ENCODE data around the gene TAF5.
"Not testable (repeated sequence)": the region's sequence is repeated elsewhere in the genome, so short reads cannot be mapped to it uniquely, and the experiment has no call there.

TAF5 gene

DNA sequence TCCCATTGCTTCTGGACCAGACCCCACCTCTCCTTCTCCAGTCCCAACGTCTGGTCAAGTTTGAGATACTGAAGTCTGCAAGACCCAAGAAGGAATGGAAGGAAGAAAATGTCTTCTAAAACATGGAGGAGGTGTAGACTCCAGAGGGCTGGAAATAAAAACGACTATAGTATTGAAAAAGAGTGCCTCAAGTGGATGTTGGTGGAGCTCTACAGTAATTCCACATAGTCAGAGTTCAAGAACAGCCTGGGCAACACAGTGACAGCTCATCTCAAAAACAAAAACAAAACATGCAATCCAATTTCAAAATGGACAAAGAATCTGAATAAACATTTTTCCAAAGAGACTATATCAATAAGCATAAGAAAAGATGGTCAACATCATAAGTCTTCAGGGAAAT, 14.5 kb upstream of the TAF5 start:
- no peak for TF ChIP-seq ZFX (IDR thresholded peaks at IDR 0.05)
- TF ChIP-seq, protein P1, sequence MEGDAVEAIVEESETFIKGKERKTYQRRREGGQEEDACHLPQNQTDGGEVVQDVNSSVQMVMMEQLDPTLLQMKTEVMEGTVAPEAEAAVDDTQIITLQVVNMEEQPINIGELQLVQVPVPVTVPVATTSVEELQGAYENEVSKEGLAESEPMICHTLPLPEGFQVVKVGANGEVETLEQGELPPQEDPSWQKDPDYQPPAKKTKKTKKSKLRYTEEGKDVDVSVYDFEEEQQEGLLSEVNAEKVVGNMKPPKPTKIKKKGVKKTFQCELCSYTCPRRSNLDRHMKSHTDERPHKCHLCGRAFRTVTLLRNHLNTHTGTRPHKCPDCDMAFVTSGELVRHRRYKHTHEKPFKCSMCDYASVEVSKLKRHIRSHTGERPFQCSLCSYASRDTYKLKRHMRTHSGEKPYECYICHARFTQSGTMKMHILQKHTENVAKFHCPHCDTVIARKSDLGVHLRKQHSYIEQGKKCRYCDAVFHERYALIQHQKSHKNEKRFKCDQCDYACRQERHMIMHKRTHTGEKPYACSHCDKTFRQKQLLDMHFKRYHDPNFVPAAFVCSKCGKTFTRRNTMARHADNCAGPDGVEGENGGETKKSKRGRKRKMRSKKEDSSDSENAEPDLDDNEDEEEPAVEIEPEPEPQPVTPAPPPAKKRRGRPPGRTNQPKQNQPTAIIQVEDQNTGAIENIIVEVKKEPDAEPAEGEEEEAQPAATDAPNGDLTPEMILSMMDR (conservative IDR thresholded peaks at IDR 0.05): no peak; the same call in 1 of the 2 replicates
- H3K27ac ChIP-seq: no peak overlapping the region

DNA sequence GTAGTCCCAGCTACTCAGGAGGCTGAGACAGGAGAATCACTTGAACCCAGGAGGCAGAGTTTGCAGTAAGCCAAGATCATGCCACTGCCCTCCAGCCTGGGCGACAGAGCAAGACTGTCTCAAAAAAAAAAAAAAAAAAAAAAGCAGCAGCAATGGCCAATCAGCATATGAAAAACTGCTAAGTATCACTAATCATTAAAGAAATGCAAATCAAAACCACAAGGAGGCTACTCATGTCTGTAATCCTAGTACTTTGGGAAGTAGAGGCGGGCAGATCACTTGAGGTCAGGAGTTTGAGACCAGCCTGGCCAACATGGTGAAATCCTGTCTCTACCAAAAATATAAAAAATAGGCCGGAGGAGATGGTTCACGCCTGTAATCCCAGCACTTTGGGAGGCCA, 13.2 kb upstream of the TAF5 start:
- H3K27ac ChIP-seq: not testable (repeated sequence)

DNA sequence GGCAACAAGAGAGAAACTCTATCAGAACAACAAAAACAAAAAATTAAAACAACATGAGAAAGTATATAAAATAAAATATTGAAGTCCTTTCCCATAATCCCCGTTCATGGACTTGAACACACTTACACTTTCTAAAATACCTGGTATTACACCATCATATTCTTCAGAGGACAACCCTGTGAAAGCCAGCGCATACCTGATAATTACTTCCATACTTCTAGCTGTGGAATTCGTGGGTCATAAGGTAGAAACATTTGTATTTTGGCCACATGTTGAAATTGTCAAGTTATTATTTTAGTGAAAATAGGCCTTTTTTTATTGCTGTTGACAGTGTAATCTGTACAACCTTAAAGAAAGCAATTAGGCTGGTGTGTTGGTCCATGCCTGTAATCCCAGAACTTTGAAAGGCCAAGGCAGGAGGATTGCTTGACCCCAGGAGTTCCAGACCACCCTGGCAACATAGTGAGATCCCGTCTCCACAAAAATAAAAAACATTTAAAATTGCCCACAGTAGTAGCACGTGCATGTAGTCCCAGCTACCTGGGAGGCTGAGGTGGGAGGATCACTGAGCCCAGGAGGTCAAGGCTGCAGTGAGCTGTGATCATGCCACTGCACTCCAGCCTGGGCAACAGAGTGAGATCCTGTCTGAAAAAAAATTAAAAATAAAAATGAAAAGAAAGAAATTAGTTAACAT, 11.7 kb upstream of the TAF5 start:
- no peak overlapping the region for H3K27ac ChIP-seq
- TF ChIP-seq, protein P1 (conservative IDR thresholded peaks at IDR 0.05): no peak
- TF ChIP-seq ZFX (IDR thresholded peaks at IDR 0.05): no peak

DNA sequence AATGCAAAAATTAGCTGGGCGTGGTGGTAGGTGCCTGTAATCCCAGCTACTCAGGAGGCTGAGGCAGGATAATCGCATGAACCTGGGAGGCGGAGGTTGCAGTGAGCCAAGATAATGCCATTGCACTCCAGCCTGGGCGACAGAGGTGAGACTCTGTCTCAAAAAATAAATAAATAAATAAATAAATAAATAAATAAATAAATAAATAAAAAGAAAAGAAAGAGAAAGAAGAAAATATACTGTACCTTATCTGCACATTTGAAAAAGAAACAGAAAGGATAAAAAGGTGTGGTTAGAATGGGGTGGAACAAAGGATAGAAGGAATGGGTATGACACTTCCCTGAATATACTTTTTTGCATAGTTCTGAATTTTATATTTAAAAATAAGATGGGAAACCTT, 8.3 kb upstream of the TAF5 start:
- not testable (repeated sequence) for H3K27ac ChIP-seq

DNA sequence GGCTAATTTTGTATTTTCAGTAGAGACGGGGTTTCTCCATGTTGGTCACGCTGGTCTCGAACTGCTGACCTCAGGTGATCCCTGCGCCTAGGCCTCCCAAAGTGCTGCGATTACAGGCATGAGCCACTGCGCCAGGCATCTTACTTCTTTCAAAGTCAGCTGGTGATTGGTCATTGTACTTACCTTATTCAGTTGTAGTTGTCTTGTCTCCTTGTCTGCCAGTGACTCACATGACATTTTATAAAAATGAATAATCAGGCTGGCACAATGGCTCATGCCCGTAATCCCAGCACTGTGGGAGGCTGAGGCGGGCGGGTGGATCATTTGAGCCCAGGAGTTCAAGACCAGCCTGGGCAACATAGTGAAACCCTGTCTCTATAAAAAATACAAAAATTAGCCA, 7.0 kb upstream of the TAF5 start:
- not testable (repeated sequence) for H3K27ac ChIP-seq

DNA sequence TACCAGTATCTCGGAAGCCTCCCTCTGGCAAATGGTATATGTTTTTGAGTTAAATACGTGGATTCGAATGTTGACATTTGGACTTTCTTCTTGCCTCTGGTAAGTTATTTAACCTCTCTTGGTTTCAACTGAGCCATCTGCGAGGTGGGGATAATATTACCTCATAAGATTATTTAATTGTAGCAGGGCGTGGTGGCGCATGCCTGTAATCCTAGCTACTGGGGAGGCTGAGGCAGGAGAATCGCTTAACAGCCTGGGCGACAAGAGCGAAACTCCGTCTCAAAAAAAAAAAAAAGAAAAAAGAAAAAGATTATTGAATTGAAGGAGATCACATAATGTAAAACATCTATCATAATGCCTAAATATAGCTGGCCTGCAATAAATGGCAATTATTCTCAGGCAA, 396 bp upstream of the TAF5 start:
- no peak for TF ChIP-seq ZFX (IDR thresholded peaks at IDR 0.05)
- TF ChIP-seq, protein P1 (conservative IDR thresholded peaks at IDR 0.05): no peak
- H3K27ac ChIP-seq: peak overlapping the region; percentile 94

DNA sequence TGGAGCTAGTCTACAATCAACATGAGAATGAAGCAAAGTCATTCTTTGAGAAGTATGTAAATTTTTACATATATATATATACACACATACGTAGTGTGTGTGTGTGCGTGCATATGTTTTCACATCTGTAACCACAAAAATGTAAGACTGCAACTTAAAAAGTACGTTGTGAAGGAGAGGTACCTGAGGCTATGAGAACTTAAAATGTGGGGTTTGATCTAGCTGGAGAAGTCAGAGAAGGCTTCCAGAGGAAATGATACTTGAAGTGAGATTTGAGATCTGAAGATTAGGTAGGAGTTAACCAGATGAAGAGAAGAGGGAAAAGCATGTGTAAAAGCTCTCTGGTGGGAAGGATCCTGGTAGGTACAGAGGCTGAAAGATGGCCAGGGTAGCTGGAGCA, 5.8 kb downstream of the TAF5 start:
- TF ChIP-seq, protein P1 (conservative IDR thresholded peaks at IDR 0.05): no peak
- no peak for TF ChIP-seq ZFX (IDR thresholded peaks at IDR 0.05)

DNA sequence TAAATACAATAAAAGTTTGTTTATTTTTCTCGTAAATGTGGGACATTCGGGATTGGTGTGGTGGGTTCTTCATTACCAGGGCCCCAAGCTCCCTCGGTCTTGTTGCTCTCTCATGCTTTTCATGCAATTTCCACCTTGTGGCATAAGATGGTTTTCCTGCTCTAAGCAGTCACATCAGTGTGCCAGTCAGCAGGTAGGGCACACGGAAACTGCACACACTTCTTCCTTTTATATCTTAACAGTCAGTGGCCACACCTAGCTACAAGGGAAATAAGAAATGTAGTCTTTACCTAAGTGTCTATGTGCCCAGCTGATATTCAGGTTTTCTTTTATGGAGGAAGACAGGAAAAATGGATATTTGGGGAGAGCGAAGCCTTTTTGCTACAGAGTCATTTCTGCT, 6.5 kb downstream of the TAF5 start:
- H3K27ac ChIP-seq: no peak overlapping the region
- TF ChIP-seq, protein P1 (conservative IDR thresholded peaks at IDR 0.05): no peak
- no peak for TF ChIP-seq ZFX (IDR thresholded peaks at IDR 0.05)

More for the DNA sequence above, 5.8 kb downstream of the TAF5 start:
- H3K27ac ChIP-seq: no peak overlapping the region

DNA sequence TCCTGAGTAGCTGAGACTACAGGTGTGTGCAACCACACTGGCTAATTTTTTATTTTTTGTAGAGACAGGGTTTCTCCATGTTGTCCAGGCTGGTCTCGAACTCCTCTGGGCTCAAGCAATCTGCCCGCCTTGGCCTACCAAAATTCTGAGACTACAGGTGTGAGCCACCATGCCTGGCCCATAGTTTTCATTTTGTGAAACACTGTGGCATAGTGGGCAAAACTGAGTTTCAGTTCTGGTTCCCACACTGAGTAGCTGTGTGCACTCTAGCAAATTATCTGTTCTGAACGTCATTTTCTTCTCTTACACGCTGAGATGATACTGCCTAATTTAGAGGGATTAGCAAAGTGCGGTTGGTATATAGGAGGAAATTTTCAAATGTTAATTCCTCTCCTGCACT, 15.0 kb downstream of the TAF5 start:
- TF ChIP-seq, protein P1 (conservative IDR thresholded peaks at IDR 0.05): no peak
- TF ChIP-seq ZFX (IDR thresholded peaks at IDR 0.05): no peak
- H3K27ac ChIP-seq: no peak overlapping the region

Measured in C4-2B (cell line).